GM12878 (cell line): ENCODE results near the gene ASCC2. TPM values are rescaled to one million over a fixed set of nuclear protein-coding genes. Genes with fewer than 3 reads are reported as not detected.

ENCODE experiments used
- ATAC-seq: fragments of 200-7000 bp; cut with Tn5 transposase; 3 replicates; pipeline ENCODE4 v1.9.1; 2020; ENCODE audit warnings: mild to moderate bottlenecking, moderate library complexity
- BruUV-seq: library from RNA; stranded (reverse); fragments of 400-500 nt; replicated peaks from 2 replicates; lab custom pipeline; 2021; lab: Mats Ljungman, UMichigan
- CTCF ChIA-PET: fragments of 300-600 bp; sonication (Branson Sonifier 250); formaldehyde crosslinking; extraction: SDS; loops from one replicate; lab custom pipeline; 2021; ENCODE audit warnings: inconsistent platforms; lab: Yijun Ruan, JAX
- POLR2A ChIA-PET: fragments of 350-600 bp; formaldehyde crosslinking; extraction: SDS; loops from one replicate; lab custom pipeline; 2021; ENCODE audit warnings: inconsistent platforms; lab: Charles Lee
- RAD21 ChIA-PET: fragments of 300-600 bp; sonication (Branson Sonifier 250); formaldehyde crosslinking; loops from one replicate; lab custom pipeline; 2023; ENCODE audit warnings: antibody characterized with exemption; ENCODE audit not compliant: unreplicated experiment; lab: Charles Lee
- SMC1A ChIA-PET: fragments of 300-600 bp; sonication (Branson Sonifier 250); formaldehyde crosslinking; loops from one replicate; lab custom pipeline; 2023; ENCODE audit not compliant: unreplicated experiment, uncharacterized antibody; lab: Charles Lee
- DNase-seq: peaks from one replicate; pipeline ENCODE4 v3.0.0-alpha.2; 2011; ENCODE audit warnings: low read depth, low spot score
- FAIRE-seq: peaks from 3 replicates; lab custom pipeline; 2011; peaks lifted over from hg19 to GRCh38; lab: Jason Lieb, UNC
- H2AFZ ChIP-seq: 2 replicates; pipeline ENCODE4 v1.6.0; 2011; ENCODE audit warnings: low read depth, low read length, control low read depth; ENCODE audit not compliant: control insufficient read depth
- H3K27ac ChIP-seq: 2 replicates; pipeline ENCODE4 v1.5.1; 2011; ENCODE audit warnings: control low read depth; ENCODE audit not compliant: control insufficient read depth, insufficient read depth
- H3K27me3 ChIP-seq, 2 experiments: replicated peaks in 1 of 2; 2 replicates each; pipeline versions ENCODE4 v1.6.0 to v1.6.1; 2011; ENCODE audit warnings: low read length in 1 of 2; ENCODE audit not compliant: control insufficient read depth in 2 of 2, insufficient read depth in 2 of 2
- H3K36me3 ChIP-seq, 2 experiments: 2 replicates each; pipeline ENCODE4 v1.5.1; 2011; ENCODE audit warnings: low read length in 1 of 2; ENCODE audit not compliant: control insufficient read depth in 2 of 2, insufficient read depth in 2 of 2
- H3K4me1 ChIP-seq: 2 replicates; pipeline ENCODE4 v1.6.1; 2011; ENCODE audit warnings: mild to moderate bottlenecking, low read length, moderate library complexity, mixed read lengths; ENCODE audit not compliant: control insufficient read depth, insufficient read depth
- H3K4me2 ChIP-seq: 2 replicates; pipeline ENCODE4 v1.6.0; 2011; ENCODE audit warnings: control low read depth; ENCODE audit not compliant: control insufficient read depth, insufficient read depth
- H3K4me3 ChIP-seq: fragments of 200-600 bp; sonication (generic); 2 replicates; pipeline ENCODE4 v1.5.1; 2016
- H3K79me2 ChIP-seq: 2 replicates; pipeline ENCODE4 v1.6.0; 2011; ENCODE audit warnings: low read length; ENCODE audit not compliant: control insufficient read depth, insufficient read depth
- H3K9ac ChIP-seq: 2 replicates; pipeline ENCODE4 v1.8.0; 2011; ENCODE audit warnings: low read length, control low read depth, mixed read lengths; ENCODE audit not compliant: control insufficient read depth, insufficient read depth
- H3K9me3 ChIP-seq: replicated peaks from 3 replicates; pipeline ENCODE4 v1.5.1; 2011; ENCODE audit warnings: mild to moderate bottlenecking, low read length; ENCODE audit not compliant: control insufficient read depth, insufficient read depth
- H4K20me1 ChIP-seq: 2 replicates; pipeline ENCODE4 v1.6.0; 2011; ENCODE audit not compliant: control insufficient read depth, insufficient read depth
- CHD4 ChIP-seq: fragments of 200-600 bp; sonication (generic); IDR thresholded peaks from 2 replicates; pipeline ENCODE4 v1.6.1; 2016; ENCODE audit warnings: mild to moderate bottlenecking
- EP300 ChIP-seq, 2 experiments: fragments of 150-350 bp in 1 of 2; IDR thresholded peaks; 2 replicates each; pipeline ENCODE4 v1.6.1; 2011 to 2012; ENCODE audit warnings: low read depth in 2 of 2, low read length in 2 of 2, borderline replicate concordance in 1 of 2, improper control_type of control experiment in 1 of 2, inconsistent platforms in 1 of 2; ENCODE audit not compliant: control insufficient read depth in 1 of 2
- HDAC2 ChIP-seq: fragments of 200-600 bp; sonication (generic); IDR thresholded peaks from 2 replicates; pipeline ENCODE4 v1.6.1; 2017
- HDAC6 ChIP-seq: fragments of 200-600 bp; sonication (generic); IDR thresholded peaks from one replicate; pipeline ENCODE4 v1.8.0; 2017; ENCODE audit warnings: antibody characterized with exemption; ENCODE audit not compliant: unreplicated experiment
- IKZF1 ChIP-seq: fragments of 450-650 bp; conservative IDR thresholded peaks from 2 replicates; pipeline ENCODE4 v1.6.1; 2017; ENCODE audit warnings: antibody characterized with exemption, mild to moderate bottlenecking
- JUNB ChIP-seq: IDR thresholded peaks from 2 replicates; pipeline ENCODE4 v1.6.1; 2016; ENCODE audit warnings: antibody characterized with exemption, mild to moderate bottlenecking
- KLF5 ChIP-seq: fragments of 450-650 bp; IDR thresholded peaks from 2 replicates; pipeline ENCODE4 v1.6.1; 2014; ENCODE audit warnings: mild to moderate bottlenecking; ENCODE audit not compliant: partially characterized antibody
- LARP7 ChIP-seq: fragments of 450-650 bp; IDR thresholded peaks from 2 replicates; pipeline ENCODE4 v1.6.1; 2017; ENCODE audit warnings: mild to moderate bottlenecking
- NFYA ChIP-seq: IDR thresholded peaks from 2 replicates; pipeline ENCODE4 v1.6.1; 2011; ENCODE audit warnings: low read depth, mild to moderate bottlenecking, low read length, improper control_type of control experiment, borderline replicate concordance
- NR2C2 ChIP-seq: IDR thresholded peaks from 2 replicates; pipeline ENCODE4 v1.6.1; 2011; ENCODE audit warnings: borderline replicate concordance, low read depth; ENCODE audit not compliant: control insufficient read depth, insufficient read length
- NR2F1 ChIP-seq: fragments of 450-650 bp; conservative IDR thresholded peaks from 2 replicates; pipeline ENCODE4 v1.6.1; 2017; ENCODE audit warnings: mild to moderate bottlenecking
- PAX5 ChIP-seq: IDR thresholded peaks from 2 replicates; pipeline ENCODE4 v1.6.1; 2011; ENCODE audit warnings: low read depth, low read length, borderline replicate concordance
- RBBP5 ChIP-seq: fragments of 200-600 bp; sonication (generic); conservative IDR thresholded peaks from 2 replicates; pipeline ENCODE4 v1.6.1; 2016
- SMARCA5 ChIP-seq: fragments of 450-650 bp; IDR thresholded peaks from 2 replicates; pipeline ENCODE4 v1.6.1; 2017; ENCODE audit warnings: mild to moderate bottlenecking
- SP1 ChIP-seq: IDR thresholded peaks from one replicate; pipeline ENCODE4 v1.6.1; 2011; ENCODE audit warnings: low read depth, low read length
- SPI1 ChIP-seq: IDR thresholded peaks from 2 replicates; pipeline ENCODE4 v1.6.1; 2011; ENCODE audit warnings: low read depth, mild to moderate bottlenecking, low read length, moderate library complexity, borderline replicate concordance; ENCODE audit not compliant: insufficient read depth
- STAT3 ChIP-seq: IDR thresholded peaks from 2 replicates; pipeline ENCODE4 v1.6.1; 2011; ENCODE audit warnings: low read depth, low read length, improper control_type of control experiment
- TCF7 ChIP-seq: IDR thresholded peaks from 2 replicates; pipeline ENCODE4 v1.6.1; 2014; ENCODE audit warnings: antibody characterized with exemption, borderline replicate concordance
- ZSCAN29 ChIP-seq: fragments of 450-650 bp; IDR thresholded peaks from 2 replicates; pipeline ENCODE4 v1.6.1; 2017; ENCODE audit warnings: mild to moderate bottlenecking, moderate library complexity
- WGBS: methylation state at CpG from one replicate; pipeline ENCODE4 v1.1.6; 2016; ENCODE audit warnings: low lambda C conversion rate; ENCODE audit not compliant: insufficient replicate concordance, insufficient coverage; ENCODE audit errors: missing lambda C conversion rate; 5-methylcytosine and 5-hydroxymethylcytosine counted together
- in situ Hi-C: fragments of 300-500 bp; cut with MboI; formaldehyde crosslinking; loops from 9 replicates; pipeline ENCODE4 v1.14.3; 2018; ENCODE audit warnings: mixed read lengths
- intact Hi-C: fragments of 100-400 bp; cut with micrococcal nuclease; formaldehyde crosslinking; loops from one replicate; pipeline ENCODE4 v1.14.2; 2022; ENCODE audit not compliant: unreplicated experiment
- polyA plus RNA-seq, 11 experiments: library from polyadenylated mRNA; depleted of rRNA in 4 of 11; unstranded in 6 of 11; stranded (reverse) in 5 of 11; fragments of >200 nt; fragmentation: Nextera tagmentation in 4 of 11; fragmentation: Illumina TruSeq in 1 of 11; extraction: Ambion mirVana in 4 of 11; extraction: Trizol in 1 of 11; gene quantifications; 1 replicate in 1 of 11; 2 replicates in 10 of 11; pipeline versions ENCODE4 v1.2.1 to v1.2.3, GENCODE V29; 2011 to 2016; ENCODE audit warnings: inconsistent platforms in 2 of 11, missing spikeins in 2 of 11, low read depth in 1 of 11
- total RNA-seq, 4 experiments: library from RNA; depleted of rRNA in 3 of 4; stranded (reverse); fragments of >200 nt in 3 of 4; fragmentation: Illumina TruSeq in 1 of 4; extraction: Trizol in 1 of 4; gene quantifications; 2 replicates each; pipeline versions ENCODE4 v1.2.1 to v1.2.3, GENCODE V29; 2013 to 2021
- TF ChIP-seq, protein P1 (sequence below): fragments of 450-650 bp; IDR thresholded peaks from 2 replicates; pipeline ENCODE4 v1.6.1; 2017; ENCODE audit warnings: low read depth, mild to moderate bottlenecking, moderate library complexity
- TF ChIP-seq, protein P2 (sequence below): fragments of 450-650 bp; formaldehyde crosslinking; IDR thresholded peaks from 2 replicates; pipeline ENCODE4 v1.5.0; 2022; ENCODE audit warnings: mild to moderate bottlenecking, missing genetic modification characterization

The ASCC2 gene
- total and polyA plus RNA-seq, 10 of the 15 experiments (the other 5 are each of a cell fraction or from before 2014, with no cell fraction given), result 5.3 to 91.4 (median 56.5) TPM

DNA sequence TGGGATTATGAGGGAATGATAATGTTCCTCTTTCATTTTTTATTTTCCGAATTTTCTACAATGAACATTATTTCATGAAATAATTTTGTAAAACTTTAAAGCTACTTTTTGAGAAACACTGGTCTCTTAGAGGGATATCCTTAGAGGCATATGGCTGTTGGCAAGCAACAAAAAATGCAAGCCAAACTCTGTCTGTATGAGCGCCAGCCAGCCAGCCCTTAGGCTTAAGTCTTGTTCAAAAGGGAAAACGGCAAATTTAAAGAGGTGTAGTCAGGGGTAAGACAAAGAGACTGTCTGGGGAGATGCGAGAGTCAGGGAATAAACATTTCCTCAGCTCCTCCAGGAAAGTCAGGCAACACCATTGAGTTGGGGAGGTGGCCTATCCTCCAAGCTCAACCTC lies 22.5 kb downstream of the ASCC2 start (continued):
- TF ChIP-seq SPI1, result no peak
- TF ChIP-seq ZSCAN29, result no peak
- TF ChIP-seq NR2C2, result no peak
- TF ChIP-seq NR2F1, result no peak

DNA sequence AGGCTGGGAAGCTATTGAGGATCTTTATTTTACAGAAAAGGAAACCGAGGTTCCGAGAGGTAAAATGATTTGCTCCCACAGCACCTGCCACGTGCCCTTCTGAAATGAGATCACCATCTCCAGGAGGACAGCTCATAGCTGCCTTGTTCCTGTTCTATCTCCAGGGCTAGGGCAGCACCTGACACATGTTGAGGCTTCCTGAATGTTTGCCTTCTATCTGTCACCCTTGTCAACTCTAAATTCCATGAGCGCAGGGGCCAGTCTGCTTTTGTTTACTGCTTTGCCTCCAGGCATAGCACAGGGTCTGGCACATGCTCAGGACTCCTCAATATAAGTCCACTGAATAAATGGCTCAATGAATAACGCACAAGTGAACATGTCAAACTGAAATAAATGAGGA lies 24.1 kb downstream of the ASCC2 start:
- POLR2A ChIA-PET, result interaction anchor here (0.6 kb wide), 1 partner anchor 10 kb away, joined by 4 read pairs; no protein-coding TSS in a partner anchor
- FAIRE-seq (no peak), ATAC-seq (no peak), DNase-seq (no peak)
- Histone ChIP-seq H2AFZ (no peak overlapping the region), H3K27me3 (no peaks in the 10 kb centered on the region), H3K36me3 (peaks cover 11 to 58% of the 10 kb centered on the region in 2 experiments), H3K4me1 (no peaks in the 10 kb centered on the region), H3K4me3 (no peak overlapping the region), H3K79me2 (no peaks in the 10 kb centered on the region), H3K9me3 (no peaks in the 10 kb centered on the region), H3K27ac (no peak overlapping the region), H3K9ac (no peak overlapping the region), H3K4me2 (no peak overlapping the region), H4K20me1 (no peaks in the 10 kb centered on the region)
- BruUV-seq, result no TSS peak
- RAD21 ChIA-PET, result no interaction called here
- CTCF ChIA-PET, result no interaction called here
- WGBS, result 82% methylated on average over 5 of the region's 5 CpGs
- in situ Hi-C loops (no loop called here), intact Hi-C loops (no loop called here)
- SMC1A ChIA-PET, result no interaction called here
- no peak for TF ChIP-seq STAT3
- no peak for TF ChIP-seq TCF7
- TF ChIP-seq IKZF1, result no peak
- TF ChIP-seq, protein P1, sequence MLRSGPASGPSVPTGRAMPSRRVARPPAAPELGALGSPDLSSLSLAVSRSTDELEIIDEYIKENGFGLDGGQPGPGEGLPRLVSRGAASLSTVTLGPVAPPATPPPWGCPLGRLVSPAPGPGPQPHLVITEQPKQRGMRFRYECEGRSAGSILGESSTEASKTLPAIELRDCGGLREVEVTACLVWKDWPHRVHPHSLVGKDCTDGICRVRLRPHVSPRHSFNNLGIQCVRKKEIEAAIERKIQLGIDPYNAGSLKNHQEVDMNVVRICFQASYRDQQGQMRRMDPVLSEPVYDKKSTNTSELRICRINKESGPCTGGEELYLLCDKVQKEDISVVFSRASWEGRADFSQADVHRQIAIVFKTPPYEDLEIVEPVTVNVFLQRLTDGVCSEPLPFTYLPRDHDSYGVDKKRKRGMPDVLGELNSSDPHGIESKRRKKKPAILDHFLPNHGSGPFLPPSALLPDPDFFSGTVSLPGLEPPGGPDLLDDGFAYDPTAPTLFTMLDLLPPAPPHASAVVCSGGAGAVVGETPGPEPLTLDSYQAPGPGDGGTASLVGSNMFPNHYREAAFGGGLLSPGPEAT, result no peak
- TF ChIP-seq SP1, result no peak
- no peak for TF ChIP-seq KLF5
- no peak for TF ChIP-seq LARP7
- no peak for TF ChIP-seq NFYA
- no peak for TF ChIP-seq RBBP5
- TF ChIP-seq SMARCA5, result no peak
- TF ChIP-seq PAX5, result no peak
- TF ChIP-seq, protein P2, sequence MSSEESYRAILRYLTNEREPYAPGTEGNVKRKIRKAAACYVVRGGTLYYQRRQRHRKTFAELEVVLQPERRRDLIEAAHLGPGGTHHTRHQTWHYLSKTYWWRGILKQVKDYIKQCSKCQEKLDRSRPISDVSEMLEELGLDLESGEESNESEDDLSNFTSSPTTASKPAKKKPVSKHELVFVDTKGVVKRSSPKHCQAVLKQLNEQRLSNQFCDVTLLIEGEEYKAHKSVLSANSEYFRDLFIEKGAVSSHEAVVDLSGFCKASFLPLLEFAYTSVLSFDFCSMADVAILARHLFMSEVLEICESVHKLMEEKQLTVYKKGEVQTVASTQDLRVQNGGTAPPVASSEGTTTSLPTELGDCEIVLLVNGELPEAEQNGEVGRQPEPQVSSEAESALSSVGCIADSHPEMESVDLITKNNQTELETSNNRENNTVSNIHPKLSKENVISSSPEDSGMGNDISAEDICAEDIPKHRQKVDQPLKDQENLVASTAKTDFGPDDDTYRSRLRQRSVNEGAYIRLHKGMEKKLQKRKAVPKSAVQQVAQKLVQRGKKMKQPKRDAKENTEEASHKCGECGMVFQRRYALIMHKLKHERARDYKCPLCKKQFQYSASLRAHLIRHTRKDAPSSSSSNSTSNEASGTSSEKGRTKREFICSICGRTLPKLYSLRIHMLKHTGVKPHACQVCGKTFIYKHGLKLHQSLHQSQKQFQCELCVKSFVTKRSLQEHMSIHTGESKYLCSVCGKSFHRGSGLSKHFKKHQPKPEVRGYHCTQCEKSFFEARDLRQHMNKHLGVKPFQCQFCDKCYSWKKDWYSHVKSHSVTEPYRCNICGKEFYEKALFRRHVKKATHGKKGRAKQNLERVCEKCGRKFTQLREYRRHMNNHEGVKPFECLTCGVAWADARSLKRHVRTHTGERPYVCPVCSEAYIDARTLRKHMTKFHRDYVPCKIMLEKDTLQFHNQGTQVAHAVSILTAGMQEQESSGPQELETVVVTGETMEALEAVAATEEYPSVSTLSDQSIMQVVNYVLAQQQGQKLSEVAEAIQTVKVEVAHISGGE (CRISPR knock-in tag), result no peak
- no peak for TF ChIP-seq JUNB
- TF ChIP-seq EP300 (IDR thresholded peaks at IDR 0.05; ENCODE audit: borderline replicate concordance in 1 of 2, control insufficient read depth in 1 of 2, low read depth in 2 of 2, low read length in 2 of 2), result no peak
- no peak for TF ChIP-seq CHD4
- no peak for TF ChIP-seq HDAC2
- no peak for TF ChIP-seq HDAC6
